ENCODE data around the gene CCL3. TPM values are rescaled to one million over a fixed set of nuclear protein-coding genes. Genes with fewer than 3 reads are reported as not detected.

Gene CCL3
- total RNA-seq, 1 experiment from 2014 or later = 0.72 TPM

GRCh38 chr17:36136036-36136435 lies 46.1 kb upstream of the CCL3 start:
- no peaks in the 10 kb centered on the region for H3K36me3 Mint-ChIP-seq
- CTCF ChIA-PET = interaction anchor here (0.9 to 2.5 kb wide), 2 partner anchors 13 to 63 kb away, joined by 3 to 14 read pairs; no protein-coding TSS in a partner anchor
- DNase-seq (ENCODE audit: low spot score) = no peak
- peaks cover 3% of the 10 kb centered on the region; the same call in 1 of the 2 replicates for H3K4me1 Mint-ChIP-seq
- H3K27ac Mint-ChIP-seq = no peak overlapping the region
- no peak overlapping the region for H3K4me3 Mint-ChIP-seq
- TF ChIP-seq RORB (CRISPR knock-in tag; IDR thresholded peaks at IDR 0.05) = no peak
- no peak for TF ChIP-seq GRHL2 (CRISPR knock-in tag; IDR thresholded peaks at IDR 0.05; ENCODE audit: insufficient replicate concordance, severe bottlenecking)
- TF ChIP-seq NR1H2 (CRISPR knock-in tag; IDR thresholded peaks at IDR 0.05) = no peak
- TF ChIP-seq FOXJ3 (CRISPR knock-in tag; IDR thresholded peaks at IDR 0.05; ENCODE audit: borderline replicate concordance) = no peak
- TF ChIP-seq PRDM15 (CRISPR knock-in tag; IDR thresholded peaks at IDR 0.05) = no peak
- TF ChIP-seq FOXK1 (CRISPR knock-in tag; IDR thresholded peaks at IDR 0.05) = no peak
- no peak for TF ChIP-seq NFE2L1 (CRISPR knock-in tag; IDR thresholded peaks at IDR 0.05)
- no peak for TF ChIP-seq ZNF671 (CRISPR knock-in tag; IDR thresholded peaks at IDR 0.05)
- no peak for TF ChIP-seq NFATC4 (CRISPR knock-in tag; IDR thresholded peaks at IDR 0.05)
- no peak for TF ChIP-seq SMAD4 (CRISPR knock-in tag; IDR thresholded peaks at IDR 0.05)
- TF ChIP-seq CREB1 (CRISPR knock-in tag; IDR thresholded peaks at IDR 0.05) = no peak
- no peak for TF ChIP-seq AR (CRISPR knock-in tag; IDR thresholded peaks at IDR 0.05)
- TF ChIP-seq PREB (CRISPR knock-in tag; IDR thresholded peaks at IDR 0.05; ENCODE audit: borderline replicate concordance) = no peak
- no peak for TF ChIP-seq KAT7 (CRISPR knock-in tag; IDR thresholded peaks at IDR 0.05; ENCODE audit: borderline replicate concordance)
- no peak for TF ChIP-seq HMGXB4 (CRISPR knock-in tag; IDR thresholded peaks at IDR 0.05)
- no peak for TF ChIP-seq JAZF1 (CRISPR knock-in tag; IDR thresholded peaks at IDR 0.05)
- TF ChIP-seq AFF4 (CRISPR knock-in tag; IDR thresholded peaks at IDR 0.05; ENCODE audit: borderline replicate concordance) = no peak
- no peak for TF ChIP-seq ZNF232 (CRISPR knock-in tag; IDR thresholded peaks at IDR 0.05)
- TF ChIP-seq HMGA2 (CRISPR knock-in tag; IDR thresholded peaks at IDR 0.05) = no peak
- H3K27me3 Mint-ChIP-seq (ENCODE audit: low read depth) = no peaks in the 10 kb centered on the region; the same call in 1 of the 2 replicates
- 0 out of 2 replicates have a peak, but pooled peaks cover 3% of the 10 kb centered on the region for H3K9me3 Mint-ChIP-seq
- ATAC-seq = no peak
- POLR2A ChIA-PET = no interaction called here
